ENCODE data around the gene GTF2A1L. TPM values are rescaled to one million over a fixed set of nuclear protein-coding genes. Genes with fewer than 3 reads are reported as not detected.

Gene GTF2A1L
- total and polyA plus RNA-seq, 2 donors (not counting 3 experiments of a cell fraction or from before 2014, with no cell fraction given), result 0.46 TPM; not detected in 1

GRCh38 chr2:48723129-48723528 lies 105.5 kb downstream of the GTF2A1L start:
- intact Hi-C loops (cut with micrococcal nuclease), result no loop called here
- Histone ChIP-seq H4K20me1 (replicated peaks; ENCODE audit: control insufficient read depth, extremely low read depth, insufficient read depth, low read length) (no peaks in the 10 kb centered on the region), H3K9me1 (replicated peaks; ENCODE audit: control insufficient read depth, extremely low read depth, insufficient read depth, low read length) (no peaks in the 10 kb centered on the region), H3K27ac (ENCODE audit: insufficient read depth, low read depth, low read length) (no peak overlapping the region), H3K79me2 (ENCODE audit: control insufficient read depth, insufficient read depth, low read length) (no peaks in the 10 kb centered on the region), H2AFZ (ENCODE audit: low read depth, low read length) (no peak overlapping the region), H3K4me2 (ENCODE audit: insufficient read depth, low read length) (no peak overlapping the region), H3K36me3 (ENCODE audit: control insufficient read depth in 2 of 2, extremely low read depth in 1 of 2, insufficient read depth in 2 of 2, low read length in 2 of 2) (no peaks in the 10 kb centered on the region), H3K27me3 (ENCODE audit: control insufficient read depth in 2 of 2, insufficient read depth in 2 of 2, low read length in 2 of 2) (no peaks in the 10 kb centered on the region), H3K4me1 (ENCODE audit: control insufficient read depth, extremely low read depth, insufficient read depth, low read length) (no peaks in the 10 kb centered on the region), H3K9me3 (replicated peaks; ENCODE audit: control insufficient read depth, insufficient read depth, low read length) (no peaks in the 10 kb centered on the region), H3K9ac (replicated peaks; ENCODE audit: extremely low read depth, insufficient read depth, low read length) (no peak overlapping the region), H3K4me3 (replicated peaks in 1 of 3; ENCODE audit: insufficient read depth in 1 of 3, low read depth in 1 of 3, low read length in 3 of 3) (no peak overlapping the region)
- FAIRE-seq (no peak), DNase-seq (ENCODE audit: low read depth, low spot score) (no peak)
- ChIA-PET CTCF (no interaction called here), POLR2A (no interaction called here)
- no TSS peak for BruUV-seq (replicated peaks)
- no peak for TF ChIP-seq EZH2 (IDR thresholded peaks at IDR 0.05; ENCODE audit: borderline replicate concordance, low read depth, low read length, severe bottlenecking)
- no peak for TF ChIP-seq GATA2 (IDR thresholded peaks at IDR 0.05; ENCODE audit: insufficient read depth, insufficient read length, low read depth, low read length)
- TF ChIP-seq FOS (IDR thresholded peaks at IDR 0.05; ENCODE audit: borderline replicate concordance, insufficient read depth, low read length), result no peak
- TF ChIP-seq MAX (IDR thresholded peaks at IDR 0.05; ENCODE audit: insufficient read depth, insufficient read length), result no peak
- TF ChIP-seq POLR2AphosphoS5 (IDR thresholded peaks at IDR 0.05; ENCODE audit: insufficient read depth, low read depth, low read length), result no peak
- TF ChIP-seq CTCF (IDR thresholded peaks at IDR 0.05; ENCODE audit: extremely low read depth in 1 of 2, insufficient read depth in 1 of 2, low read depth in 1 of 2, low read length in 2 of 2), result no peak
- no peak for TF ChIP-seq POLR2A (IDR thresholded peaks at IDR 0.05; ENCODE audit: low read depth, low read length)
- TF ChIP-seq MYC (IDR thresholded peaks at IDR 0.05; ENCODE audit: low read depth, low read length), result no peak
- no peak for TF ChIP-seq JUN (IDR thresholded peaks at IDR 0.05; ENCODE audit: borderline replicate concordance, insufficient read depth, insufficient read length, low read depth)
- dilution Hi-C loops (cut with MboI; ENCODE audit: extremely low pct_ligation_motif_present, low sequenced_read_pairs), result no loop called here
